ENCODE results near the gene CCN6.
A peak's percentile ranks its signal among the peaks of the same experiment; 100 is the strongest.
"Not testable (repeated sequence)": the region's sequence is repeated elsewhere in the genome, so short reads cannot be mapped to it uniquely, and the experiment has no call there.

CCN6 gene

DNA sequence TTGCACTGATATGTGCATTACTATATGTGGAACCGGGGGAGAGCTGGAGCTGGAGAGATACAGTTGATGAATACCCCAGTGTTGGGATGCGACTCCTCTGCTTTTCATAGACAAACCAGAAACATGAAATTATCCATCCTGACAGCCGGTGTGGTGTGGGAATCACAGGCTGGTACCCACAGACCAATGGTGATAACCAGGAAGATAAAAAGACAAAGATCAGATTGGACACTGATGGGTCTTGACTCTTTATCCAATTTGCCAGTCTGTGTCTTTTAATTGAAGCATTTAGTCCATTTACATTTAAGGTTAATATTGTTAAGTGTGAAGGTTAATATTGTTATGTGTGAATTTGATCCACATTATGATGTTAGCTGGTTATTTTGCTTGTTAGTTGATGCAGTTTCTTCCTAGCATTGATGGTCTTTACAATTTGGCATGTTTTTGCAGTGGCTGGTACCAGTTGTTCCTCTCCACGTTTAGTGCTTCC, 2.6 kb upstream of the CCN6 start:
- not testable (repeated sequence) for DNase-seq (ENCODE audit: low read depth)

DNA sequence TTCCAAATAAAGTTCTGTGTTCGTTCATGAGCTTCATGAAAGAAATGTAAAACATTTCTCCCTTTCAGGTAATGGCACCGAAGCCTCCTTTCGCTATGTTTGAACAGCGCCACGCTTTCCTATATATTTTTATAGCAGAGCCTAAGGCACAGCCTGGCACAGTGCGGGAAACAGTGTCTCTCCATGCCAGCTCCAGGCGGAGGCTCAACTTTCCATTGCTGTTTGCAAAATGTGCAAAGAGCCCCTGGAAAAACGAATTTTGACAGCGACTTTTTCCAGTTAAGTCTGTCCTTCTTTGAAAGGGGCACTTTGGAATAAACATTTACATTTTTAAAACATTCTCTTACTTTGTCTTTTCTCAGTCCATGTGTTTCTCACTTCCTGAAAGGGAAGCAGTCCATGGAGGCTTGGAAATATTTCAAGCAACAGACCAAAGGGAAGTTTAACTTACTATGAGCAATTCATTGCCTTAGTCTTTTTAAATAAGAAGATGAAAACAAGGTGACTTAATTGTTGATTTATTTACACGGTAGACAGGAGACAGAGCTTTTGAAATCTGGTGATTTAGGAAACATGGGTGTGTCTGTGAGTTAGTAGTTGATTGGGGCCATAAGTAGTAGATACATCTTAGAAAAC, 769 bp downstream of the CCN6 start:
- peak; percentile 17 for DNase-seq (ENCODE audit: low read depth)

DNA sequence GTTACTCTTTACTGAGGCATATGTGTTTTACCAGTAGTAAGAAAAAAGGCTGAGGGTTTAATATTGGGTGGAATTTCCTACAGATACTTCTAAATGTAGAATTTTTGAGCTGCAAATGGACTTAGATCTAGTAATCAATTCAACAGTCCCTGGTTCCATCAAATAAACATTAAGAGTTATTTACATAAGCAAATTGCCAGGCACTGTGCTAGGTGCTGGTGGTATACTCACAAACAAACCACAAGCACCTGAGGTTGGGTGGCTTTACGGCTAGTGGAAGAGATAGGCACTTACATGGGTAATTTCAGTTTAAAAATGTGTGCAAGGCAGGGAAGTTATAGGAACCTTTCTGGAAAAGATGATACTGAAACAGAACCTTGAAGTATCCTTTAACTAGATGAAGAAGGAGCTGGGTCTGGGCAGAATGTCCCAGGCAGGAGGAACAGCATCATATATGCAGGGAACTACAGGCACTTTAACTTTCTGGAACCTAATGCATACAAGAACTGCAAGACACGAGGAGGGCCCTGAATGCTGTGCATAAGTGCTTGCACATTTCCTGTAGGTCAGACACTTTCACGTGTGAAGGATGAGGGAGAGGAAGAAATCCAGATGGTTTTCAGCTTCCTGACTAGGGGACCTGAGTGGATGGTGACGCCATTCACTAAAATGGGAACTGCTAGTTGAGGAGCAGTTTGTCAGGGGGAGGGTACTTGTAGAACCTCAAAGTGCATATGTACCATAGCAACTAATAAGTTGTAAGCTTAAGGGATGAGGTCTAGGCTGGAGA, 4.5 kb downstream of the CCN6 start:
- no peak for DNase-seq (ENCODE audit: low read depth)

DNA sequence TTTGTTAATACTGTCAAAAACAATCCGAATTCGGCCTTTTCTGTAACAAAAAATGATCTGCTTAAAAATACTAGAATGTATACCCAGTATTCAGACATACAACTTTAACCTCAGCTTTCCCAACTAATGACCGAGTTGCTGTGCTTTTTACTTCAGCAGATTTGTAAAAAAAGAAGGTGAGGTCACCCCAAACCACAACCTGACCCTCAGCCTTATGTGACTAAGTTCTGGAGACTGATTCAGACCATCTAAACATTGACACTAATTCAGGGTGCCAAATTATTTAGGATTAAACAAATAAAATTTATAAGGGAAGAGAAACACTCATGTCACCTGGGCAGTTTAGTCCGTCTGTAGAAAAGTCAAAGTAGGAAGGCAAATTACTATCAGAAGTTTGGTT, 7.7 kb downstream of the CCN6 start:
- peak; percentile 25 for DNase-seq (ENCODE audit: low read depth)

DNA sequence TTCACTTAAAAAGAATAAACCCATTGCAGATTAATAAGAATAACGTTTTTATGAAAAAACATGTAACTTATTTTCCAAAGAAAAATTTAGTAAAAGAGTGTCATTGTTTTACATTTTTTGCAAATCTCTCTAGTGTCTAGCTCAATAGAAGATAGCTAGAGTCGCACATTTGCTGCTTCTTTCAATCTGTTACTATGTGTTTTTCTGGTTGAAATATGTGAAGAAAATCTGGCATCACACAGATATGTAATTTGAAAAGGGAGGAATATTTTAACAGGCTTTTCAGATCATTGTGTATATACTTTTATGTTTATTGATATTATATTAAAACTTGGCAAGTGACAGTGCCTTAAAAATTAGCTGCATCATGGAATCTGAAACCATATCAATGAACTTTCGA, 9.1 kb downstream of the CCN6 start:
- DNase-seq (ENCODE audit: low read depth) = no peak

DNA sequence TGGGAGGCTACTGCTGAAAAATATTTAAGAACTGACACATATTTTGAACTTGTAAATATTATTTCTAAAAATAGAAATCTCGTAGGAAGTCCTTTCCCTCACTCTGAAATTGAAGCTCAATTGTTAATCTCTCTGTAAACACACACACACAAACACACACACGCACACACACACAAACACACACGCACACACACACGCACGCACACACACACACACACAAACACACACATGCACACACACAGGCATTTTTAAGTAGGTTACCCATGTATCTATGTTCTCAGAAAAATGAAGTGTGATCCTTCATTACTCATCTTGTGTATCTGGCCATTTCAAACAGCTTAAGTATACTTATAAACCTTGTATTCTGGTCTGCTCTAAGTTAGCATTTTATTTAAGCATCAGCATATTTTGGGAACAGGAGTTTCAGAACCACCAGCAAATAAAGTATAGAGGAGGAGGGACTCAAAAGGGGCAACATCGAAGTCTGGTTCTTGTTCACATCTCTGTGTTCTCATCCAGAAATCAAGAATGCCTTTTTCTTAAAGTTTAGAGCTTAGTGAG, 11.6 kb downstream of the CCN6 start:
- peak; percentile 13 for DNase-seq (ENCODE audit: low read depth)

DNA sequence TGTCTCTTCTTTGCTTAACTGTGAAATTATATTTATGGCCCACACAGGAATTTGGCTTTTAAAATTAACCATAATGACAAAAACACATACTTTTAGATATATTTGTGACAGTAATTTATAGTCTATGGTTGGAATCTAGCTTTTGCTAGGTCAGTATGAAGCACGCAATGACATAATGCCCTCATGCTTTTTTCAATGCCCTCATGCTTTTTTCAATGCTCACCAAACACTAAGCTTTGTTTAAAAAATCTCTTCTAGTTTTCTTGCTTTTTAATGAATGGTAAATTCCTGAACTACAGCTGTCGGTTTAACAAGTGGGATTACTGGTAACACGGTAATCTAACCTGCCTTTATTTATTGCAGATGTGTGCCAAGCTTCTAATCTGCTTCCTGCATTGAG, 12.7 kb downstream of the CCN6 start:
- no peak for DNase-seq (ENCODE audit: low read depth)

DNA sequence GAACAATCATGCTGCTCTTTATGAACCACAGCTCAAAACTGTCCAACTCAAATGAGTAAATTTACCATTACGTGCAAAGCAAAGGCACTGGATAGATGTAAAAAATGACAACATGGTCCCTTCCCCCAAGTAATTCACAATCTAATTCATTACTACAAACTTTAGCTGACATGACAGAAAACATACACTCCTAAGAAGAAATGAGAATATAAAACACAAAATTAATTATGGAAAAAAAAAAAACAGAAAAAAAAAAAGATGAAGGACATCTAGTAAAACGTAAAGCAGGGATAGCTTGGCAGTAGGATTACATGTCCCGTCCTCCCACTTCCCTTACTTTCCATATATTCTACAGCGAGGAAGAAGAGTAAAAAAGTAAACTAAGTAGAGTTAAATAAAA, 27.7 kb downstream of the CCN6 start:
- no peak for DNase-seq (ENCODE audit: low read depth)

DNA sequence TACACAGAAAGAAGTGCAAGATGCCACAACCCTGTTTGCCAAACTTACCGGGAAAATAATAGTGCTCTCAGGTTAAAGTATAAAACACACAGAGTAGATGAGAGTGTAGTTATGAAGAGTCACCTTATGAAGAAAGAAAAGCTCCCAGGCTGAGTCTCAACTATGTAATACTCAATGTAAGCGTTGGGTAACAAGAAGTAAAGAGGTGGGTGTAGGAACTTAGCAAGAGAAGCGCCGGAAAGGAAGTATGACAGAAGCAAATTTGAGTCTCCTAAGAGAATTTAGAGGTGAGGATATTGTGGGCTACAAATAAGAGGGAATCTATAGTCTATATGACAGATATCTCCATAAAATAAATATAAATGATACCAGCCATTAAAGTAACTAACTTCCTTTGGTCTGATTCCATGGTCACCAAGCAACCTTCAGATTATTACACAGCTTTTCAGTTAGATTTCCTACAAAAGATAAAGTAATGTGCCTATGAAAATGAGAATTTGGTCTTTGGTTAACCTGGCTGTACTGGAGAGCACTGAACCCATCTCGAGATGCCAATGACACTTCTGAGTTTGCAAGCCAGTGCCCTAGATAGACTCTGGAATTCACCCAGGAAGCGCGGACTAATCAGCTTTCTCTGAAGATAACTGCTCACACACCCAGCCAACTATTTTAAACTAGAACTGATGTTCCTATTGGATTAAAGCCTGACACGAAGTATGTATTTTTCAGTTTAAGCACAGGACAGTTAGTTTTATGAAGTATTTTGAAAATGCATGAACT, 31.6 kb downstream of the CCN6 start:
- no peak for DNase-seq (ENCODE audit: low read depth)

DNA sequence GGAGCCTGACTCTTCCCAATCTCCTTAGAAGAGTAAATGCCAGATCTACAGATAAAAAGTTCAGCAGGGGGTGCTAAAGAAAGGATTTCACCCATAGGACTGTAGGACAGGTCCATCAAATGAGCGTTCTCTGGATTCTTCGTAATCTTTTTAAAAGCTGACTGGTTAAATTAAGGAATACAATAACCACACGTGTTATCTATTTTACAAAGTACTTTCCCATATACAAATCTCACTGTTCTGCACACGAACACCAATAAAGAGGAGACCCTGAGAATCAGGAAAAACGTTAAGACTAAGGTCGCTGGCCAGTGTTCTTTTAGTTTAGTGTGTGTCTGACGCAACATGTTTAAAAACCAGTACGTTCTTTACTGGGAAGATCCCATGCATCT, 32.8 kb downstream of the CCN6 start:
- DNase-seq (ENCODE audit: low read depth) = peak; percentile 75

DNA sequence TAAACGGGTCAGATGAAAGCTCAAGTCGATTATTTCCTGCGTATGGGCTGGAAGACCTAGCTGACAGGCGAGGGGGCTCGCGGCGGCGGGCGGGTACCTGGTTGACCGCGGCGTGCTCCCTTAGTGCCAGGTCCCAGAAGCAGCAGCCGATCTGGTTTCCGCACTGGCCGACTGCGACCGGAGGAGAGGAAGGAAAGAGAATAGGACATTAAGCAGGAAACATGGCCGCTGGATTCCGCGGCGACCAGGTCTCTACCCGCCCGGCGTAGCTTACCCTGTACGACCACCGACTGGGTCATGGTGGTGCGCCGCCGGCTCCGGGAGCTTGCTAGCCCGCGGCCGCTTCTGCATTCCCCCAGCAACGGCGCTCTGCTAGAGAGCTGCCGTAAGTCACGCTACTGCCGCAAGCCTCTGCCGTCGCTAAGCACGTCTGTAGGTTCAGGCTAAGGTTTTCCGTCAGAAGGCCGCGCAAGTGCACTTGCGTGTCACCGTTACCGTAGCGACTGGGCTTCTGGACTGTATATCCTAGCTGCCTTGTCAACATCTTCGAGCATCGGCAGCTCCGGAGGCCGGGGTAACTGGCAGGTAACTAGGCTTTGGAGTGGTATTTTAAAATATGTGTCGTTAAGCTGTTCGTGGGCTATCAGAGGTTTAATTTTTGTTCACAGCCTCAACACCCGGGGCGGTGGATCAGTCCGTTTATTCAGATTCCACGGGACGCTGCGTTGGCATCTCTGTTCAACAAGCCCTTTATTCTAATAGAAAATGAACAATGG, 33.4 kb downstream of the CCN6 start, which contains the start of the genes FAM229B and TUBE1:
Gene FAM229B, plus strand, starts transcription at position 456 of the 776 bp plus-strand sequence. CDS start 11,693 bp downstream, outside the sequence.
Gene TUBE1, minus strand, starts transcription at position 347 of the 776 bp plus-strand sequence. Its CDS starts 48 bp downstream, at position 299.
- DNase-seq (ENCODE audit: low read depth) = peak; percentile 97

DNA sequence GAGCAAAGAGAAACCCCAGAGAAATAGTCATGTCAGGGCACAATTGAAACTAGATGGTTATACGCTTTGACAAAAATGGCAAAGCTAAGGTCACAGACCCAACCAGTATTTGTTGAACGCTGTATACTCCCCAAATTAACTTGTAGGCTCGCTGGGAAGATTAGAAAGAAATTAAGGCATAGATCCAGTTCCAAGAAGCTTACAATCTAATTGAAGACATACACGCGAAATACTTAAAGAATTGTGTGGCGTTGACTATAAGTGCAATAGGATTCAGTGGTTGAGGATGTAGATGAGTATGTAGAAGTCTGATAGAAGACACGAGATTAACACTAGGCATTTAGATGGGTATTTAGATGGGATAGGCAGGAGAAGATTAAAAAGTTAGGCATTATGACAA, 34.0 kb downstream of the CCN6 start:
- DNase-seq (ENCODE audit: low read depth) = no peak

DNA sequence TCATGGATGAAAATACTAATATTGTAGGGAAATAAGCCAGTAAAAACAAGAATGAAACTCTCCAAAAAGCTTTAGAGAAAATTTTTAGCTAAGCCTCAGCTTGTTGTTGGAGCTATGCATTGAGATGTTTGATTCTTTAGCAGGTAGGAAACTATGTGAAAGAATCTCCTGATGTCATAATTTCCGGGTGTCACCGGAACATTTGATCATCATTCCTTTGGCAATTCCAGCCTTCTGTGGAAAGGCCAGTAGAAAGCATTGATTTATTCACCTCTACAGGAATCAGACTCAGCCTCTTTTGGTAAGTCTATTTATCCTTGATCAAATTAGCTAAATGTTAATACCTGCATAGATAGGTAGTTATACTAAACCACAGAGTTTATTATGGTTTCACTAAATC, 43.0 kb downstream of the CCN6 start:
- no peak for DNase-seq (ENCODE audit: low read depth)

DNA sequence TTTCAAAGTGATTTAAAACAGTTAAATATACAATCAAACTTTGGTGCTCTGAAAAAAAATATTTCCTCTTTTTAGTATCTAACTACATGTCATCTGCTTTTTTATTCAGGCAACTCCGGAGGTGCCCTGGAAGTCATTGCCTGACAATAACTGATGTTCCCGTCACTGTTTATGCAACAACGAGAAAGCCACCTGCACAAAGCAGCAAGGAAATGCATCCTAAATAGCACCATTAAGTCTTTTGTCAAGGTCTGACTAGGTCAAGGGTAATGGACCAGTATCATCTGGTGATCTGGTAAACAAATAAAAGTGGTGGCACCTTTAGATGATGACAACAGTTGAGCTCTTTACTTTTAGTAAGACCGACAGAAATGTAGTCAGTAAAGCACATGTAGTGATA, 46.7 kb downstream of the CCN6 start:
- no peak for DNase-seq (ENCODE audit: low read depth)

DNA sequence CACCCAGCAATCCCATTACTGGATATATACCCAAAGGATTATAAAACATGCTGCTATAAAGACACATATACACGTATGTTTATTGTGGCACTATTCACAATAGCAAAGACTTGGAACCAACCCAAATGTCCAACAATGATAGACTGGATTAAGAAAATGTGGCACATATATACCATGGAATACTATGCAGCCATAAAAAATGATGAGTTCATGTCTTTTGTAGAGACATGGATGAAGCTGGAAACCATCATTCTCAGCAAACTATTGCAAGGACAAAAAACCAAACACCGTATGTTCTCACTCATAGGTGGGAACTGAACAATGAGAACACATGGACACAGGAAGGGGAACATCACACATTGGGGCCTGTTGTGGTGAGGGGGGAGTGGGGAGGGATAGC, 52.1 kb downstream of the CCN6 start:
- not testable (repeated sequence) for DNase-seq (ENCODE audit: low read depth)

DNA sequence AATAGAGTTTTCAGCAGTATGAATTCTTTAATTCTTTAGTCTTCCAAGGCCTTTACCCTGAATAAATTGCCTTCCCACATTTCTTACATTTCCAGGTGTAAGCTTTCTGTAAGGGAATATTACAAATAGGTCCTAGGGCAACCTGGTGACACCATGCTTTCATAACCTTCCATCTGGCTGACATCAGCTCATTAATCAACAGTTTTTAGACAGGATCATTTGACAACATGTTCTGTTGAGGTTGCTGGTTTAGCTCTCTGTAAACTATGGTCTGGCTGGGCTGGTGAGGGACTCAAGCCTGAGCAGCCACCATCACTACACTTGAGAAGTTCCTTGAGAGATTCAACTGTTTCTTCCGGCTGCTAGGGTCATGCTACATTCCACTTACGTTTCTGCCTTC, 52.7 kb downstream of the CCN6 start:
- no peak for DNase-seq (ENCODE audit: low read depth)

DNA sequence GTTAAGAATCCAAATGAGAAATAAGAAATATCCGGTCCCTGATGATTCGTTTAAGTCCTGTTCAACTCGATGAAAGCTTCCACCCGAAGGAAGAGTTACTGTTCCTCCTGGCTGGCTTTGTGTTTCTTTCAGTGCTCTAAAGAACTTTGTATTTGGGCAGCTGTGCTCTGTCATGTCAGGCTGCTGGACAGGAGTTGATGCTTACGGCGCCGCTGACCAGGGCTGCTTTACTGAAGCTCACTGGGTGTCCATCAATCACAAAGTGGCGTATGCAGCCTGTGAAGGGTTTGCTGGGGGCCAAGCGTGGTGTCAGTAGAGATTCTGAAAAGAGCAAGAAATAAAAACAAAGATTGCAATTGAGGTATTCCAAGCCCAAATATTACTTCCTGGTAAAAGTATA, 55.4 kb downstream of the CCN6 start:
- DNase-seq (ENCODE audit: low read depth) = no peak

DNA sequence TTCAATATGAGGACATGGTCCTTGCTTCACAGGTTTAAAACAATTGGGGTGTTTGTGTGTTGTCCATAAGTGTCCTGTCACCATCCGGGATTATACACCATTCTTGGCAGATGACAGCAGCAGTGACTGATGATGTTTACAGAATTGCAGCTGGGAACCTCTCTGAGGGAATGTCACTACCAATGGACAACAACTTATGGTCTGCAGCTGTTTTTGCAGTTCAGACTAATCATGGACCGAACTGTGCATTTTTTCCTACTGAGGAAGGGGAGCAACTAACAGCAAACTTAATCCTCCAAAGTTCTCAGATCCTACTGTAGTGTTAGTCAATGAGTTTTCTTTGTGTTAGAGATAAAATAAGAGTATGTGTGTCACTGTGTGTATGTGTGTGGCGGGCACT, 59.5 kb downstream of the CCN6 start:
- no peak for DNase-seq (ENCODE audit: low read depth)

DNA sequence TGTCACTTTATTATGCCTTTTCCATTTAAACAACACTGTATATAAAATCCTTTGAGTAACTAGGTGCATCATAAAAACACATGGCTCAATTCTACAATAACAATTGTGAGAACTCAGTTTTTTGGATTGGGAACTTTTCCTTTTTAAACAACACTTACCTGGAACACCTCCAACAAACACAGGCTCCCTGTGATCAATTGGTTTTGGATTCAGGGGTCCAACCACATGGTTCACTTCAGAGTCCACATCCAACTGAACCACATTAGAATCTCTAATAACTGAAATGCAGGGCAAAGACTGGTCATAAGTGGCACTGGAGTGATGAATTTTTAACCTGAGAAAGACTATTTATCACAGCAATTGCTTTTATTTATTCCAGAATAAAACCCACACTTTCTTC, 60.0 kb downstream of the CCN6 start:
- DNase-seq (ENCODE audit: low read depth) = no peak

DNA sequence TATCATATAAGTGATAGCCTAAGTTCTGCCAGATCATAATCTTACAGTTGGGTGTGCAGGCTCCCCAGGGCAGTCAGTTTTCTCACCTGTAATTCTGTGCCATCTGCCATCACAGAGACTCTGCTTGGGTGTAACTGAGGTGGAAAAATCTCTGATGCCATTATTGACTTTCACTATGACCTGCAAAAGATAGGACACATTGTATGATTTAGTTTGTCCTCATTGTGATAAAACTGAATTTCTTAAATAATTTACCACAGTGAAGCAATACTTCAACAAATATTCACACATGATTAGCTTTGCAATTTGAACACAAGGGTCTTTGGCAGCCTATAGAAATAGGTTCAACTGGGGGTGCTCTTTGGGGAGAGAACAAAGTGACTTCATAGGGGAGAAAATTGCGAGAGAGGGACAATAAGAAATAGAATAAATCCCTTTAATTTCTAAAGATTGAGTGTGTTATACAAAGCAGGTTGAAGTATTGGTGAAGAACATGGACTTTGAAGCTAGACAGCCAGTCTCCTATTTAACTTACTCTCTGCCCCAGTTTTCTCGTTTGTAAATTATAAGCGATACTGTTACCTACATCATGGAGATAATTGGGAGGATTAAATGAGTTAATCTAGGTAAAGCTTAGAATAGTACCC, 60.8 kb downstream of the CCN6 start:
- no peak for DNase-seq (ENCODE audit: low read depth)

DNA sequence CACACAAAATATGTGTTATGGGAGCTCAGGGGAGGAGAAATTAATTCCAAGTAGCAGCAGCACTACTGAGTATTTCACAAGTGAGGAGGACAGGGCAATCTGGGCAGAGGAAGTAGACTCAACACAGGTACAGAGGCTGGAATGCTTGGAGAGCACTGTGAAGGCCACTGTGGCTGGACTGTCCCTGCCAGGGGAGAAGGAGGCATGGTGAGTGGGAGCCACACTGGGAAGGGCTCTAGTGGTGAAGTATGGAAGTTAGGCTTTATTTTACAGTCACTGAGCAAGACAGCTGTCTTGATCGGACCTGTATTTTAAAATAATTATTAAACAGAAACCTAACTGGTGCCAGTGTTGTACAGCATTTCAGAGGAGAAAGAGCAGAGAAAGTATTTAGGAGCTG, 62.3 kb downstream of the CCN6 start:
- DNase-seq (ENCODE audit: low read depth) = no peak

Data from EH (cell line).